Measurements from ENCODE around the gene FOXL2. TPM values are rescaled to one million over a fixed set of nuclear protein-coding genes. Genes with fewer than 3 reads are reported as not detected.

Gene FOXL2
- total RNA-seq, 1 donor from 2014 or later, result not detected

DNA sequence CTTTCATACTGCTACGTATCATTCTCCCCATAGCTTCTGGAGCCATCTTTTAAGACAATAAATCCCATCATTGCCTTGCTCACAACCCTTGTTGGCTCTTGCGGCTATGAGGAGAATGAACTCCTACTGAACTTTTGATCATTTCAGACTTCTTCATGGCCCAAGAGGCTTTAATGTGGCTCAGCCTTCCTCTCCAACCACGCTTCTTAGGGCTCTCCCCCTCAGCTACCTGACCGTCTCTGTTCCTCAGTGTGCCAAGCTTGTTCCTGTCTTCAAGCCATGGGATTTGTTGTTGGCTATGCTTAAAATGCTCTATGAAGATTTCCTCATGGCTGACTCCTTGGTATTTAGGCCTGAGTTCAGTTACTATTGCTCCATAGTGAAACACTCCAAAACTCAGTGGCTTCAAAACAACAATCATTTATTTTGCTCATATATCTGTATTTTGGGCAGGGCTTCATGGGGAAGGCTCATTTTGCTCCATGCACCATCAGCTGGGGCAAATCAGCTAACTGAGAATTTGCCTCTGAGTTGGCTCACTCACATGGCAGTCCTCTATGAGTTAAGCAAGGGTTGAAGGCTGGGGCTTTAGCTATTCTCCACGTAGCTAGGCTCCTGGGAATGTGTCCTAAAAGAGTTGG lies 47.5 kb downstream of the FOXL2 start:
- Histone ChIP-seq H3K4me1 (no peaks in the 10 kb centered on the region), H3K36me3 (no peaks in the 10 kb centered on the region), H3K27me3 (ENCODE audit: low read depth) (no peaks in the 10 kb centered on the region), H3K27ac (no peak overlapping the region), H3K4me3 (no peak overlapping the region), H3K9me3 (no peaks in the 10 kb centered on the region)
- no peak for TF ChIP-seq CTCF (IDR thresholded peaks at IDR 0.05)
- intact Hi-C loops (cut with DNase I), result no loop called here
- DNase-seq (no peak), ATAC-seq (no peak)

- Histone ChIP-seq H3K27me3 (ENCODE audit: low read depth) (no peaks in the 10 kb centered on the region), H3K4me1 (no peaks in the 10 kb centered on the region), H3K9me3 (no peaks in the 10 kb centered on the region), H3K27ac (no peak overlapping the region), H3K36me3 (no peaks in the 10 kb centered on the region), H3K4me3 (no peak overlapping the region)
- no peak for DNase-seq
- intact Hi-C loops (cut with DNase I), result no loop called here
- ATAC-seq, result no peak
- no peak for TF ChIP-seq CTCF (IDR thresholded peaks at IDR 0.05)
These were observed 48.2 kb downstream of the FOXL2 start for GRCh38 chr3:138898708-138899107.

DNA sequence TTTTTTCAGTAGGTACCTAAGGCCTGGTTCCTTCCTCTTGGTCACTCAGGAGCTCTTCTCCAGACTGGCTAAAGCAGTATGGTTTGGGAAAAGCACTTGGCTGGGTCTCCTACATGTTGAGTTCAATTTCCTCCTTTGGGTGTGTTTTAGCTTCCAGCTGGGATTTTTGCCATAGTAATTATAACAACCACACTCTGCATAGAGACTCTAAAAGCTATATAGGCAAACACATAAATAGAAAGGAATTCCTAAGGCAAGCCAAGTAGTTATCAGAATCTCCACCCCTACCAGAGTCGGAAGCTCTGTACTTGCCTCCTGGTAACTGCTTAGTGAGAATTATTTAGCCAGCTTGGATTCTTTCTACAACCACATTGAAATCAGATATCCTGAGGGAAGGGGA lies 48.6 kb downstream of the FOXL2 start:
- Histone ChIP-seq H3K27me3 (ENCODE audit: low read depth) (no peaks in the 10 kb centered on the region), H3K9me3 (no peaks in the 10 kb centered on the region), H3K4me3 (no peak overlapping the region), H3K27ac (no peak overlapping the region), H3K4me1 (no peaks in the 10 kb centered on the region), H3K36me3 (no peaks in the 10 kb centered on the region)
- TF ChIP-seq CTCF (IDR thresholded peaks at IDR 0.05), result no peak
- peak; percentile 26 to 46 for ATAC-seq
- intact Hi-C loops (cut with DNase I), result no loop called here
- DNase-seq, result no peak

Other genes with a start within 250 kb of the FOXL2 start
- 44.6 TPM for gene PIK3CB, start 112.2 kb downstream of the FOXL2 start, total RNA-seq
- not detected for gene FOXL2NB, start 80 bp upstream of the FOXL2 start, total RNA-seq
- gene PRR23A, start 59.1 kb upstream of the FOXL2 start, total RNA-seq, result not detected
- not detected for gene PRR23B, start 73.8 kb upstream of the FOXL2 start, total RNA-seq
- gene PRR23C, start 97.8 kb upstream of the FOXL2 start, total RNA-seq, result not detected

Measured in lower lobe of right lung (tissue), 2 donors.